DMS 273 treated with DMSO at 0.1 percent for 48 hours (cell line): ENCODE data around the gene TESK2.
"Not testable (repeated sequence)": the region's sequence is repeated elsewhere in the genome, so short reads cannot be mapped to it uniquely, and the experiment has no call there.

Experiments used
- DNase-seq: peaks from one replicate; lab custom pipeline; 2025; lab: John Stamatoyannopoulos, UW

Gene TESK2

DNA sequence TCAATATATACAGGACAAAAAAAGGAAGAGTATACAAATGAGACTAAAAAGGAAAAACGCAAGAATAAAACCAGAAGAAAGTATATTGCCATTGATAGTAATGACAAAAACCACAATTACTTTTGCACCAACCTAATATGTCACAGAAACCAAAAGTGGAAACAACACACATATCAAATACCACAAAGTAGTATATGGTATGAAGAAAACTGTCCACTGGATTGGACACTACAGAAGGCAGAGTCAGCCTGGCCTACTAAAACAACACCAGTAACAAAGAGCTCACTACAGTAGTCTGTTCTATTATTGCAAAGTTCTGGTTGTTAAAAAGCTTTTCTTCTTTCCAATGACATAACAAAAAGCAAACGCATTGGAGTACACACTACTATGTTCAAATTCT lies 17.7 kb downstream of the TESK2 start:
- DNase-seq, result no peak

- DNase-seq, result no peak
Measured at GRCh38 chr1:45470306-45470798, 20.6 kb downstream of the TESK2 start.

- not testable (repeated sequence) for DNase-seq
Measured at GRCh38 chr1:45467353-45467752, 23.6 kb downstream of the TESK2 start.

- no peak for DNase-seq
Measured at GRCh38 chr1:45465277-45465676, 25.7 kb downstream of the TESK2 start.

GRCh38 chr1:45458894-45459293 lies 32.1 kb downstream of the TESK2 start:
- DNase-seq, result no peak

- no peak for DNase-seq
Measured at GRCh38 chr1:45456531-45456930, 34.4 kb downstream of the TESK2 start.

- no peak for DNase-seq
Measured at GRCh38 chr1:45455162-45455561, 35.8 kb downstream of the TESK2 start.

DNA sequence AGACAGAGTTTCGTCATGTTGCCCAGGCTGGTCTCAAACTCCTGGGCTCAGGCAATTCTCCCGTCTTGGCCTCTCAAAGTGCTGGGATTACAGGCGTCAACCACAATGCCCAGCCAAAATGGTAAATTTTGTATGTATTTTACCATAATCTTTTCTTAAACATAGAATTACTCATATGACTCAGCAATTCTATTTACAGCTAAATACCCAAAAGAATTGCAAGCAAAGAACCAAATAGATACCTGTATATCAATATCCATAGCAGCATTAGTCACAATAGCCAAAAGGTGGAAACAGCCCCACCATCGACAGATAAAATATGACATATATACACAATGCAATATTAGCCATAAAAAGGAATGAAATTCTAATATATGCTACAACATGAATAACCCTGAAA lies 36.5 kb downstream of the TESK2 start:
- DNase-seq, result no peak

DNA sequence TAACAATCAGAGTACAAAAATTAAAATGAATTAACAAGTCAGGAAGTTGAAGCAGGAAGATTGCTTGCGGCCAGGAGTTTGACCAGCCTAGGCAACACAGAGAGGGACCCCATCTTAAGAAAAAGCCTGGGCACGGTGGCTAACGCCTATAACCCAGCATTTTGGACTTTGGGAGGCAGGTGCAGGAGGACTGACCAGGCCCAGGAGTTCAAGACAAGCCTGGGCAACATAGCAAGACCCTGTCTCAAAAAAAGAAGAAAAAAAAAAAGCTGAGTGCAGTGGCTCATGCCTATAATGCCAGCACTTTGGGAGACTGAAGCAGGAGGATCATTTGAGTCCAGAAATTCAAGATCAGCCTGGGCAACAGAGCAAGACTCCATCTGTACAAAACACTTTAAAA lies 38.5 kb downstream of the TESK2 start:
- no peak for DNase-seq

DNA sequence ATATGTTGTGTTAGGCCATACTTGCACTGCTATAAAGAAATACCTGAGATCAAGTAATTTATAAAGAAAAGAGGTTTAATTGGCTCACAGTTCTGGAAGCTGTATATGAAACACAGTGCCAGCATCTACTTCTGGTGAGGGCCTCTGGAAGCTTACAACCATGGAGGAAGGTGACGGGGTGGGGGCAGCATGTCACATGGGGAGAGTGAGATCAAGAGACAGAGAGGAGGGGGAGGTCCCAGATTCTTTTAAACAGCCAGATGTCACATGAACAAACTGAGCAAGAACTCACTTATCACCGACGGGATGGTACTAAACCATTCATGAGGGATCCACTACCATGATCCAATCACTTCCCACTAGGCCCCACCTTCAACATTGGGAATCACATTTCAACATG lies 42.6 kb downstream of the TESK2 start:
- DNase-seq, result no peak

- no peak for DNase-seq
Measured at GRCh38 chr1:45446950-45447672, 43.9 kb downstream of the TESK2 start.

DNA sequence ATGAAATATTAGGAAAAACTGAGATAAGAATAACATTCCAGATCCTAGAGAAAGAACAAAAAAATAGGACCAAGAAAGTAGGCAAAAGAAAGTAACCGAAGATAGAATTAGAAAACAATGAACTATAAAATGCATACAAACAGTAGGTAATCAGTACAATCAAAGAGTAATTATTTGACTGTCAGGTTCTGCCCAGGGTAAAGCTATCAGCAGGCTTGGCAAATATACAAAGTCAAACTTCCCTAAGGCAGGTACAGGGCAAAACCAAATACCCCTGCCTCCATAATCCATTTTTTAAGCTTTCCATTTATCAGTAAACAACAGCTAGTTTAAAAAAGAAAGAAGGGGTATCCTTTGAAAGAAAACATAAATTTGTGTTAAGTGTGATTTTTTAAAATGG lies 44.4 kb downstream of the TESK2 start:
- no peak for DNase-seq

DNA sequence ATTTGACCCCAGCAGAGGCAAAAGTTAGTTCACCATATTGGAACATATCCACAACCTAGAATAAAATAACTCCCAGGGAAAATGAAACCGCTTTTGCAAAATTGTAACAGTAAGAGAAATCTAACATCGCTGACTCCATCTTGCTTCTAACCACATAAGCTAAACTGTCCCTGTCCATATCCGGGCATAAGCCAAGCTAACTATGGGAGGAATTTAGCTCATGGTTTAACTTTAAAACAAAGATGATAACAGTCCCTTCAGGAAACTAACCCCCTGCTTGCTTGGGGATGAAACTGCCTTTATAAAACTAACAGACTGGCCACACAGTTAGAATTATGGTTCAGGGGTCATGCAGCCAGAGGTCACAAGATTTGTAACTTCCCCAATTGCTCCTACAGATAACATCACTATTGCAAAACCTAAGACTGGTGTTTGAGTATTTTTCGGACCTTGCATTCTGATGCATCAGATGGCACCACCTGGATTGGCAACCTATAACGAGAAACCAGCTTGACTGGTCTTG lies 46.3 kb downstream of the TESK2 start:
- no peak for DNase-seq

- no peak for DNase-seq
Measured at GRCh38 chr1:45443580-45444446, 47.1 kb downstream of the TESK2 start.

DNA sequence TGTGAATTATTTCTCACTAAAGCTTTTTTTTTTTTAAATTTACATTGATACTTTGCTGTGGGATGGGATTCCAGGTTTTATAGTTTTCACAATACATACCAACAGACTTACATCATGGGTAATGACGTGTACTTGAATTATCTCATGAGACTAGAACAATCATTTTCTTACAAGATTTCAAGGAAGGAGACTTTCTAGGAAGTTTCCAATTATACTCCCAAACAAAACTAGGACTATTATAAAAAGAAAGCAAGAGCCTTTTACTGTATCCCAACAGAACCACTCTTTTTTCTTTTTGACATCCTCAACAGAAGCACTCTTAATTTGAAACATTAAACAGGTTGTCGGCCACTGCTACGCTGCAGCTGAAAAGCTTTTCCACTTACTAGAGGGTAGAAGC lies 48.7 kb downstream of the TESK2 start:
- no peak for DNase-seq

DNA sequence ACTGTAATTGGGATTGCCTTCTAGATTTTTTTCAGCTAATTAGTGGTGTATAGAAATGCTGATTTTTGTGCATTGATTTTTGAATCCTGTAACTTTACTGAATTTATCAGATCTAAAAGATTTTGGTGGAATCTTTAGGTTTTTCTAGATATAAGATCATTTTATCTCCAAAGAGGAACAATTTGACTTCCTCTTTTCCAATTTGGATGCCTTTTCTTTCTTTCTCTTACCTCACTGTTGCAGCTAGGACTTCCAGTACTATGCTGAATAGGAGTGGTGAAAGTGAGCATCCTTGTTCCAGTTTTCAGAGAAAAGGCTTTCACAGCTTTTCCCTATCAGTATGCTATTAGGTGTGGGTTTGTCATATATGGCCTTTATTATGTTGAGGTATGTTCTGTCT lies 53.6 kb downstream of the TESK2 start:
- no peak for DNase-seq

GRCh38 chr1:45430490-45430889 lies 60.5 kb downstream of the TESK2 start:
- no peak for DNase-seq

DNA sequence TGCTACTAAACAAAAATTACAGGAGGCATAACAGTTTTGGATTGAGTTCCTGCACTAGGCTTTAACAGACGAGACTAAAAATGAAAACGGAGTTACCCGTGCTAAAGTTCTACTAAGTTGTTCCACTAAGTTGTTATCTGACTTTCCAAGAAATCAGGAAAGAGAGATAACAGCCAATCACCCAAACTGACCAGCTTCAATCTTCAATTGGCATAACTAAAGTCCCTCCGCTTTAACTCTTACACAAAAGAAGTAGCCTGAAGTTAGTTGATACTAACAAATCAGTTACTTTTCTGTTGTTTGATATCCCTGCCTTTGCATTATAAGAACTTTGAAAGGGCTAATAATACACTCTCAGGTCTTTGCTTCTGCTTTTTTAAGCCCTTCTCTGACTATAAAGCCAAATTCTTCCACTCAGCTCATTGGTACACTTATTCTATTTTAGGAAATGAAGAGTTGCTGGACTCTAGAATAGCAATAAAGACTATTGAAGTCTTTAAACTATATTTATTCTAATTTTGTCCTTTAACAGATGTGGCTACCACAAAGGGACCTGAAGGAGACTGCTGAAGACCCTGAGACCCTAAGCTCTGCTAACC lies 61.3 kb downstream of the TESK2 start:
- no peak for DNase-seq

DNA sequence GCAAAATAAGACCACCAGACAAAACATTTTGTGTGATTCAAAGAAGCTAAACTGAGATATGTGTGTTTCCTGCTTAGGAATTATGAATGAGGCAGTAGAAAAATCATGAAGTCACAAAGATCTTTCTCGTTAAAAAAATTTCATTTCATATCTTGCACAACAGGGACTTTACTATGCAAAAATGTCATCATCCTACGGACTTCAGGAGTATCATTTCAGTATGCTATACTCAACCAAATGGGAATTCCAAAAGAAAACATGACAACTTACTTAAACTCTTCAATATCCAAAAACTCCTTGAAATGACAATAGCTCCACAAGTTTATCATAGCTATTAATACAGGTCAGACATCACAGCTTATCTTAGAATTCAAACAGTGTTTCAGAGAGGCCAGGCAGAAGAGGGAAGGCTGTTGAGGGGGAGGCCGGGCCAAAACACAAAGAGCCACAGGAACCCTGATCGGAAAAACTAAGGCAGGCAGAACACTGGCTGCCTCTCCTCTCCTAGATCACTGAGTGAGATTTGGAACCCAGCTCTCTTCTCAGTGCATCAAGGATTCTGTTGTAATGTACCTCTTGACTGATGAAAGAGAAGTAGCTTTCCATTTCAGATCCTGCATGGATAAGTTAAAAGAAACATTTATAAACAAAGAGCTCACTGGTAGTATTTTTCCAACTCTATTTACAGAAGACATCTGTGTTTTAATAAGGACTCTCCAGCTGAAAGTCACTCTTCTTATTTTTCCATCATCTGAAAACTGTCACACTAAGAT lies 66.9 kb downstream of the TESK2 start:
- no peak for DNase-seq

- no peak for DNase-seq
Measured at GRCh38 chr1:45421935-45422334, 69.0 kb downstream of the TESK2 start.

DNA sequence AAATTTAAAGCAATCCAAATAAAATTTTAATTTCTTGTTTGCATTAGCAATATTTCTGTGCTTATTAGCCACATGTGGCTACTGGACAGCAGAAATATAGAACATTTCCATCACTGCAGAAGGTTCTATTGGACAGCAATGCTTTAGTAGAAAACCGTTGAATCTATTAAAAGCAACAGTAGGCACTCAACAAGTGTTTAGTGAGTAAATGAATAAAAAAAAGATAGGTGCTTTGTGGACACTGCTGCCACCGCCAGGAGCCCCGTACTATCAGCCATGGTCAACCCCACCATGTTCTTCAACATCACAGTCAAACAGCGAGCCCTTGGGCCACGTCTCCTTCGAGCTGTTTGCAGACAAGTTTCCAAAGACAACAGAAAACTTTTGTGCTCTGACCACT lies 76.2 kb downstream of the TESK2 start:
- no peak for DNase-seq

GRCh38 chr1:45412899-45413298 lies 78.1 kb downstream of the TESK2 start:
- DNase-seq, result no peak
